T-cell (primary cell): ENCODE data around the gene STXBP5. TPM values are rescaled to one million over a fixed set of nuclear protein-coding genes. Genes with fewer than 3 reads are reported as not detected.

Experiments used
- ATAC-seq, 4 experiments: fragments of 200-7000 bp in 3 of 4; fragments of 150-1000 bp in 1 of 4; cut with Tn5 transposase; replicated peaks in 1 of 4; 1 replicate in 3 of 4; 2 replicates in 1 of 4; pipeline ENCODE4 v1.10.0; 2021; ENCODE audit warnings: moderate library complexity in 3 of 4, mild to moderate bottlenecking in 2 of 4, moderate number of reproducible peaks in 1 of 4
- CTCF ChIA-PET, 2 donors: fragments of 300-600 bp; sonication (Branson Sonifier 250); formaldehyde crosslinking; loops; one replicate each; lab custom pipeline; 2022; ENCODE audit warnings: antibody characterized with exemption in 2 of 2; lab: Charles Lee
- POLR2A ChIA-PET, 2 donors: fragments of 300-600 bp; sonication (Branson Sonifier 250); formaldehyde crosslinking; loops; one replicate each; lab custom pipeline; 2022; ENCODE audit warnings: antibody characterized with exemption in 2 of 2; lab: Charles Lee
- DNase-seq, 35 experiments: peaks; one replicate each; pipeline versions ENCODE4 v3.0.0 to v3.0.0-alpha.2; 2013 to 2023
- H3K27ac ChIP-seq: one replicate; pipeline ENCODE4 v1.5.1; 2013; ENCODE audit warnings: low read length
- H3K27me3 ChIP-seq, 2 experiments: replicated peaks in 1 of 2; 1 replicate in 1 of 2; 2 replicates in 1 of 2; pipeline versions ENCODE4 v1.6.1 to v1.7.0; 2013; ENCODE audit warnings: low read length in 1 of 2, mixed read lengths in 1 of 2; ENCODE audit not compliant: control insufficient read depth in 2 of 2, insufficient read depth in 2 of 2; ENCODE audit errors: extremely low read depth in 1 of 2
- H3K36me3 ChIP-seq, 2 donors: 1 replicate in 1 of 2; 2 replicates in 1 of 2; pipeline versions ENCODE4 v1.6.1 to v1.7.0; 2013; ENCODE audit warnings: low read length in 1 of 2; ENCODE audit not compliant: control insufficient read depth in 2 of 2, insufficient read depth in 1 of 2; ENCODE audit errors: extremely low read depth in 1 of 2
- H3K4me1 ChIP-seq, 2 experiments: 1 replicate in 1 of 2; 2 replicates in 1 of 2; pipeline versions ENCODE4 v1.6.1 to v1.7.0; 2013; ENCODE audit warnings: low read length in 2 of 2, mixed read lengths in 1 of 2; ENCODE audit not compliant: insufficient read depth in 2 of 2, control insufficient read depth in 1 of 2; ENCODE audit errors: extremely low read depth in 1 of 2
- H3K4me3 ChIP-seq, 2 donors: 1 replicate in 1 of 2; 2 replicates in 1 of 2; pipeline versions ENCODE4 v1.5.1 to v1.7.0; 2013; ENCODE audit warnings: mild to moderate bottlenecking in 2 of 2, low read length in 1 of 2, moderate library complexity in 1 of 2; ENCODE audit not compliant: control insufficient read depth in 1 of 2; ENCODE audit errors: extremely low read depth in 1 of 2
- H3K9me3 ChIP-seq: 2 replicates; pipeline ENCODE4 v1.7.0; 2013
- H3K27ac Mint-ChIP-seq, 2 donors: one replicate each; pipeline ENCODE4 v1.8.0; 2020 to 2021; ENCODE audit warnings: mild to moderate bottlenecking in 2 of 2, mixed read lengths in 2 of 2
- H3K27me3 Mint-ChIP-seq, 2 donors: one replicate each; pipeline ENCODE4 v1.8.0; 2021 to 2022; ENCODE audit warnings: mixed read lengths in 2 of 2
- H3K36me3 Mint-ChIP-seq: one replicate; pipeline ENCODE4 v1.8.0; 2021; ENCODE audit warnings: mixed read lengths
- H3K4me1 Mint-ChIP-seq, 3 donors: one replicate each; pipeline ENCODE4 v1.8.0; 2020 to 2022; ENCODE audit warnings: mixed read lengths in 3 of 3, mild to moderate bottlenecking in 1 of 3
- H3K4me3 Mint-ChIP-seq, 3 donors: one replicate each; pipeline ENCODE4 v1.8.0; 2020 to 2022; ENCODE audit warnings: mild to moderate bottlenecking in 3 of 3, mixed read lengths in 3 of 3, moderate library complexity in 3 of 3
- H3K9me3 Mint-ChIP-seq, 3 donors: one replicate each; pipeline ENCODE4 v1.8.0; 2020 to 2022; ENCODE audit warnings: mixed read lengths in 3 of 3
- WGBS: methylation state at CpG from one replicate; pipeline ENCODE4 v1.1.5; 2013; ENCODE audit warnings: missing lambda C conversion rate; ENCODE audit not compliant: insufficient coverage; 5-methylcytosine and 5-hydroxymethylcytosine counted together
- total RNA-seq, 35 experiments: library from RNA in 6 of 35; stranded (reverse) in 6 of 35; fragments of 120-200 nt in 1 of 35; gene quantifications; one replicate each; pipeline versions ENCODE4 v1.2.1 to v1.2.4 and lab custom pipeline; 2013 to 2026

STXBP5 gene
- total RNA-seq, 5 donors from 2014 or later (not counting 1 experiment from before 2014, with no cell fraction given) = 24.1 to 35.4 (median 27.8) TPM

DNA sequence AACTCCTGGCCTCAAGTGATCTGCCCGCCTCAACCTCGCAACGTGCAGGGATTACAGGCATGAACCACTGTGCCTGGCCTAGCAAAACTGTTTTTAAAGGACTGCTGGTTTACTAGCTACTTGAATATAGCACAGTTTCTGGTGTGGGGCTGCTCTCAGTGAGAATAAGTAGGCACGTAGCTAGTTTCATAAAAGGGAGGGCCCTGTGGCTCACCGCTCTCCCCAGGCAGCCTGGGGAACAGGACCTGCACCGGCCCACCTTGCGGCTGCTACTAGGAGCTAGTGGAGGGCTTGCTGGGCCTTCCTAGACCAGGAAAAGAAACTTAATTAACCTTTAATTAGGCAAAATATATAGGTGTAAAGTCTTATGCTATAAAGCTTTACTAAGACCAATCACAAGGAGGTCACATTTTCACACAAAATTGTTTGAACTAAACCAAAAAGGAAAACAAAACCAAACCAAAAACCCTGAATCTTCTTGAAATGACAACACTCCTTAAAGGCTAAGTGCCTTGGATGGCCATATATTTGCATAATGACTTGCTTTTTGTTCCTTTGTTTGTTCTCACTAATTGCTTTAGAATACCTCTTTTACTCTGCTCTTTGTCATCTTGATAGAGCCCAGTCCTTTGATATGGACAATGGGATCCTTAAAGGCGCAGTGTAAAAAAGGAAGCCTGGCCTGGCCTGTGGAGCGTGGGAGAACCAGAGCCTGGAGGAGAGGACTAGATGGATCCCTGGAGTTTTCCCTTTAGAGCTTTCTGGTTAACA, 234.7 kb downstream of the STXBP5 start:
- no peak overlapping the region for H3K27ac Mint-ChIP-seq
- no peaks in the 10 kb centered on the region for H3K9me3 Mint-ChIP-seq
- 97% methylated on average over 5 of the region's 9 CpGs for WGBS
- Histone ChIP-seq H3K27ac (no peak overlapping the region), H3K4me1 (no peaks in the 10 kb centered on the region), H3K27me3 (peaks cover 0 to 3% of the 10 kb centered on the region in 2 experiments), H3K36me3 (no peaks in the 10 kb centered on the region), H3K9me3 (no peaks in the 10 kb centered on the region), H3K4me3 (no peak overlapping the region)
- no peaks in the 10 kb centered on the region for H3K4me1 Mint-ChIP-seq
- ATAC-seq = no peak
- ChIA-PET CTCF (interaction anchor here in 1 of 2 donors (0.6 kb wide), 1 partner anchor 18 kb away, joined by 4 read pairs; no protein-coding TSS in a partner anchor), POLR2A (no interaction called here)
- no peaks in the 10 kb centered on the region for H3K36me3 Mint-ChIP-seq
- H3K27me3 Mint-ChIP-seq = peaks cover 0 to 11% of the 10 kb centered on the region in 2 donors
- no peak overlapping the region for H3K4me3 Mint-ChIP-seq
- no peak for DNase-seq
